Heart left ventricle (tissue), 13 donors: ENCODE results near the gene SUCLA2.

Experiments
- POLR2A ChIP-seq, 2 donors: fragments of 450-650 bp; IDR thresholded peaks; one replicate each; pipeline ENCODE4 v1.6.1; 2017; ENCODE audit warnings: antibody characterized with exemption in 2 of 2, mild to moderate bottlenecking in 2 of 2, moderate library complexity in 2 of 2
- TF ChIP-seq, protein P1 (sequence below), 12 donors: fragments of 200-600 bp; sonication (generic) in 4 of 12; IDR thresholded peaks; one replicate each; pipeline versions ENCODE4 v1.5.0 to v1.8.0; 2018 to 2022; ENCODE audit warnings: antibody characterized with exemption in 12 of 12, mild to moderate bottlenecking in 5 of 12
- donor health status: ischemic (EF 13 %, LVEDD 7.1; RV severe dilation, severe dysfunction).
- donor health status: DM: no; HTN: yes; CAD: no.
- donor health status: DM: no; HTN: no; CAD: no.
- donor health status: ischemic (EF 25% LVEDD 6.9; RV normal size, moderate dysfunction).
- donor health status: ischemic (EF 25% LVEDD 5.7; RV mildly dilated, moderate dysfunction).
- donor health status: ischemic (EF 35%, LVEDD 5.7; RV mildly dilated, moderate dysfunction).
- donor health status: nonischemic (EF 11% LVEDD 7.7; RV severe dilation, severe dysfunction).
- donor health status: DM: yes; HTN: yes; CAD: no.
- donor health status: PGD.
- donor health status: ischemic (EF 29% LVEDD 5.4; RV normal size, mild dysfunction).
- donor health status: nonischemic (EF 23%, LVEDD 6.1; RV moderate dilation, normal function).

DNA sequence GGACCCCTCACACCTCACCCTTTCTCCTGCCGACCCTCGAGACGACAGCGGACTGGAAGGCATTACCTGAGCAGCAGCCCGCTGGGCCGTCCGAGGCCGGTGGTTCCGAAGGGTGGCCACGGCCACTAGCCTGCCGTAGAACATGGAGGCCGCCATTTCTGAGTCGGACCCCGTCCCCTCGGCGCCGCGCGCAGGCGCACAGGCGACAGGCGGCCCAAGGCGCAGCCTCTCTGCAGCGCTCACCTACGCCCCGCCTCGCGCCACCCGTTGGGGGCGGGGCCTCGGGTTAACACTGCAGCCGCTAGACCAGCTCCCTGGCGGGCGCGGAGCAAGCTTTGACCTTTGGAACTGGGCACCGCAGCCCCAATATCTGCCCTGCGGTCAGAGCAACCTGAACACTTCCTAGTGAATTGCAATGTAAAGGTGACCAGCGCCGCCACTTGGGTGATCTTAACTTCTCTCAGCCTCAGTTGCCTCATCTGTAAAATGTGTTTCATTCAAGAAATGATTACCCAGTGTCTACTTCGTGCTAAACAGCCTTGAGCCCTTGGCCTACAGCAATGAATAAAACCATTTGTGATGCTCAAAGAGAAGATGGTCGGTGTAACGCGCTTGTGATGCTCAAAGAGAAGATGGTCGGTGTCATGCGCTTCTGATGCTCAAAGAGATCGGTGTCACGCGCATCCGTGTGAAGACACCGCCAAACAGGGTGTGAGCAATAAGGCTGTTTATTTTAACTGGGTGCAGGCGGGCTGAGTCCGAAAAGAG lies at the start of gene SUCLA2:
- TF ChIP-seq, protein P1, sequence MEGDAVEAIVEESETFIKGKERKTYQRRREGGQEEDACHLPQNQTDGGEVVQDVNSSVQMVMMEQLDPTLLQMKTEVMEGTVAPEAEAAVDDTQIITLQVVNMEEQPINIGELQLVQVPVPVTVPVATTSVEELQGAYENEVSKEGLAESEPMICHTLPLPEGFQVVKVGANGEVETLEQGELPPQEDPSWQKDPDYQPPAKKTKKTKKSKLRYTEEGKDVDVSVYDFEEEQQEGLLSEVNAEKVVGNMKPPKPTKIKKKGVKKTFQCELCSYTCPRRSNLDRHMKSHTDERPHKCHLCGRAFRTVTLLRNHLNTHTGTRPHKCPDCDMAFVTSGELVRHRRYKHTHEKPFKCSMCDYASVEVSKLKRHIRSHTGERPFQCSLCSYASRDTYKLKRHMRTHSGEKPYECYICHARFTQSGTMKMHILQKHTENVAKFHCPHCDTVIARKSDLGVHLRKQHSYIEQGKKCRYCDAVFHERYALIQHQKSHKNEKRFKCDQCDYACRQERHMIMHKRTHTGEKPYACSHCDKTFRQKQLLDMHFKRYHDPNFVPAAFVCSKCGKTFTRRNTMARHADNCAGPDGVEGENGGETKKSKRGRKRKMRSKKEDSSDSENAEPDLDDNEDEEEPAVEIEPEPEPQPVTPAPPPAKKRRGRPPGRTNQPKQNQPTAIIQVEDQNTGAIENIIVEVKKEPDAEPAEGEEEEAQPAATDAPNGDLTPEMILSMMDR (IDR thresholded peaks at IDR 0.05) = peak in 2 of 12 donors; percentile 7 to 18
- TF ChIP-seq POLR2A (IDR thresholded peaks at IDR 0.05) = peak in 1 of 2 donors; percentile 74
